ENCODE measurements around the gene DZIP1.

The DZIP1 gene

DNA sequence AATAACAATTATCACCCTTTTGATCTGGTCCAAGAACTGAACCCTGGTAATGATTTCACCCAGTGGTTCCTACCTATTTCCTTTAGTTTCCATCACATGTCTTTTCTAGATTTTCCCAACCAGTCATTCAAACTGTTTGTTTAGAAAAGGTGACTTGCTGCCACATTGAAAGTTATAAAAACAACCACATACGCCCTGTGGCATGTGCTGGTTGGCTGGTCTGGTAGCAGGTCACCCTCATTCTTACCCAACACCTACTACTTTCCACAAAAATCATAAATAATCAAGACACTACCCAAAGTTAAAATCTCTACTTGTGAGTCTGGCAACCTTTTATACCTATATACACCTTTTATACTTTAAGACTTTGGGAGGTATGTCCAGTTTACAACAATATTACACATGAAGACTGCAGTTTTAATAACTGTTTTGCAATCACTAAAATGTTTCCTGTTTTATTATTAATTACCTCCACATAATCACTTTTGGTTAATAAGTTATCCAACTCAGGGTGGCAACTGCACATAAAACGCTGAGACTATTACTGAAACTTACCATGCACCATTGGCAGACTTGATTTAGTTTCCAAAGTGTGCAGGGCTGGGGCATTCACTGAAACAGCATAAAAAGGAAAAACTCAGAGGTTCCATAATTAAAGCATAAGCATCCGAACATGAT is 38.9 kb downstream of the DZIP1 start:
- in situ Hi-C loops (cut with HindIII; ENCODE audit: low pct_ligation_motif_present, low sequenced_read_pairs), result no loop called here
- DNase-seq, result no peak
- Histone ChIP-seq H3K27ac (no peak overlapping the region), H3K36me3 (replicated peaks) (peaks cover 26% of the 10 kb centered on the region), H3K4me3 (ENCODE audit: low read depth, low read length) (no peak overlapping the region), H3K27me3 (replicated peaks) (no peaks in the 10 kb centered on the region)
- TF ChIP-seq, protein P1, sequence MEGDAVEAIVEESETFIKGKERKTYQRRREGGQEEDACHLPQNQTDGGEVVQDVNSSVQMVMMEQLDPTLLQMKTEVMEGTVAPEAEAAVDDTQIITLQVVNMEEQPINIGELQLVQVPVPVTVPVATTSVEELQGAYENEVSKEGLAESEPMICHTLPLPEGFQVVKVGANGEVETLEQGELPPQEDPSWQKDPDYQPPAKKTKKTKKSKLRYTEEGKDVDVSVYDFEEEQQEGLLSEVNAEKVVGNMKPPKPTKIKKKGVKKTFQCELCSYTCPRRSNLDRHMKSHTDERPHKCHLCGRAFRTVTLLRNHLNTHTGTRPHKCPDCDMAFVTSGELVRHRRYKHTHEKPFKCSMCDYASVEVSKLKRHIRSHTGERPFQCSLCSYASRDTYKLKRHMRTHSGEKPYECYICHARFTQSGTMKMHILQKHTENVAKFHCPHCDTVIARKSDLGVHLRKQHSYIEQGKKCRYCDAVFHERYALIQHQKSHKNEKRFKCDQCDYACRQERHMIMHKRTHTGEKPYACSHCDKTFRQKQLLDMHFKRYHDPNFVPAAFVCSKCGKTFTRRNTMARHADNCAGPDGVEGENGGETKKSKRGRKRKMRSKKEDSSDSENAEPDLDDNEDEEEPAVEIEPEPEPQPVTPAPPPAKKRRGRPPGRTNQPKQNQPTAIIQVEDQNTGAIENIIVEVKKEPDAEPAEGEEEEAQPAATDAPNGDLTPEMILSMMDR (IDR thresholded peaks at IDR 0.05; ENCODE audit: low read depth, low read length, missing control alignments), result no peak

GRCh38 chr13:95604556-95604915 is 40.0 kb downstream of the DZIP1 start:
- in situ Hi-C loops (cut with HindIII; ENCODE audit: low pct_ligation_motif_present, low sequenced_read_pairs), result no loop called here
- no peak overlapping the region for H3K4me3 ChIP-seq (ENCODE audit: low read depth, low read length)
- TF ChIP-seq, protein P1 (IDR thresholded peaks at IDR 0.05; ENCODE audit: low read depth, low read length, missing control alignments), result no peak
- peak overlapping the region; percentile 85 for H3K27ac ChIP-seq
- no peaks in the 10 kb centered on the region for H3K27me3 ChIP-seq (replicated peaks)
- DNase-seq, result peak; percentile 10
- H3K36me3 ChIP-seq (replicated peaks), result peaks cover 29% of the 10 kb centered on the region

DNA sequence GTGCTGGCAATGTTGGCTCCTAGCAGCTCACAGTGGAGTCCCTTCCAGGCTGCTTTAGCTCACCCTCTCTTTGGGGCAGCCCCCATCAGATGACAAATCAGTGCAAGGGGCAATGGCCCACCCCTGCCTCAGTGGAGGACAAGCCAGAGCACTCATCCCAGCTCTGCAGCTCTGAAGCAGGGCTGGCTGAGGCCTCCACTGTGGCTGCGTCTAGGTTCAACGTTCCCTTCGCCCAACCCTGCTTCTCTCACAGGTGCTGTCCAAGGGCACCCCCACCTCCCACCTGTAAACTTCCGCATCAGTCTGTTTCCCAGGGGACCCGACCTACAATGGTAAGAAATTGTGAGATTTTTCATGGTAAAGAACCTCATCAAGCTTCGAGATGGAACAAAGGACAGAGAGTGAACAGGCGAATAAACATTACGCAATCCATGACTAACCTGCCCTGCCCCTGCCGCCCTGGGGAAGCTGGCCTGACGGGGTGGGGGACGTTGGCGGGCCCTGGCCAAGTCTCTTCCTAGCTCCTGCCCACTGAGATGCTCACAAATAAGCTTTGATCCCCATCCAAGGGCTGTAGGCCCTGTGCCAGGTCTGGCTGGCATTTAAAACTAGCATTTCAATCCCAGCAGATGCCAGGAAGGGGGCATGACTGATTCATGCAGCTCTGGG is 40.5 kb downstream of the DZIP1 start:
- peaks cover 33% of the 10 kb centered on the region for H3K36me3 ChIP-seq (replicated peaks)
- no peaks in the 10 kb centered on the region for H3K27me3 ChIP-seq (replicated peaks)
- H3K27ac ChIP-seq, result peak overlapping the region; percentile 85
- in situ Hi-C loops (cut with HindIII; ENCODE audit: low pct_ligation_motif_present, low sequenced_read_pairs), result no loop called here
- no peak overlapping the region for H3K4me3 ChIP-seq (ENCODE audit: low read depth, low read length)
- TF ChIP-seq, protein P1 (IDR thresholded peaks at IDR 0.05; ENCODE audit: low read depth, low read length, missing control alignments), result no peak
- DNase-seq, result peak; percentile 54

GRCh38 chr13:95601906-95602305 is 42.6 kb downstream of the DZIP1 start:
- TF ChIP-seq, protein P1 (IDR thresholded peaks at IDR 0.05; ENCODE audit: low read depth, low read length, missing control alignments), result no peak
- no peak for DNase-seq
- Histone ChIP-seq H3K27ac (no peak overlapping the region), H3K4me3 (ENCODE audit: low read depth, low read length) (no peak overlapping the region), H3K27me3 (replicated peaks) (no peaks in the 10 kb centered on the region), H3K36me3 (replicated peaks) (peaks cover 29% of the 10 kb centered on the region)
- in situ Hi-C loops (cut with HindIII; ENCODE audit: low pct_ligation_motif_present, low sequenced_read_pairs), result no loop called here

GRCh38 chr13:95601216-95601615 is 43.3 kb downstream of the DZIP1 start:
- in situ Hi-C loops (cut with HindIII; ENCODE audit: low pct_ligation_motif_present, low sequenced_read_pairs), result no loop called here
- Histone ChIP-seq H3K4me3 (ENCODE audit: low read depth, low read length) (no peak overlapping the region), H3K36me3 (replicated peaks) (peaks cover 29% of the 10 kb centered on the region), H3K27me3 (replicated peaks) (no peaks in the 10 kb centered on the region), H3K27ac (no peak overlapping the region)
- TF ChIP-seq, protein P1 (IDR thresholded peaks at IDR 0.05; ENCODE audit: low read depth, low read length, missing control alignments), result no peak
- DNase-seq, result no peak
